NCI-H526 treated with DMSO at 0.1 percent for 48 hours (cell line): Measurements from ENCODE around the gene CNOT4.
A peak's percentile ranks its signal among the peaks of the same experiment; 100 is the strongest.

Experiments used
- DNase-seq: peaks from one replicate; lab custom pipeline; 2025; lab: John Stamatoyannopoulos, UW

The CNOT4 gene

GRCh38 chr7:135509839-135510591, at the start of gene CNOT4:
TSS of gene CNOT4 (minus strand) at chr7:135510102. CDS start at chr7:135438331, 71,771 bp downstream.
- peak; percentile 96 for DNase-seq

- DNase-seq, result no peak
Measured at GRCh38 chr7:135558881-135559280, 49.0 kb upstream of the CNOT4 start.

GRCh38 chr7:135558337-135558767, 48.5 kb upstream of the CNOT4 start:
- DNase-seq, result peak; percentile 83

- peak; percentile 98 for DNase-seq
Measured at GRCh38 chr7:135557455-135558336, 47.8 kb upstream of the CNOT4 start, which contains the start of gene NUP205. TSS of gene NUP205 (plus strand) at chr7:135557917. CDS start at chr7:135557945, 28 bp downstream.

- DNase-seq, result no peak
Measured at GRCh38 chr7:135553346-135553745, 43.4 kb upstream of the CNOT4 start.

GRCh38 chr7:135552148-135552547, 42.2 kb upstream of the CNOT4 start:
- no peak for DNase-seq

GRCh38 chr7:135550196-135550595, 40.3 kb upstream of the CNOT4 start:
- DNase-seq, result no peak

- DNase-seq, result no peak
Measured at GRCh38 chr7:135541029-135541428, 31.1 kb upstream of the CNOT4 start.

- no peak for DNase-seq
Measured at GRCh38 chr7:135539629-135540028, 29.7 kb upstream of the CNOT4 start.

GRCh38 chr7:135538376-135538775, 28.5 kb upstream of the CNOT4 start:
- DNase-seq, result no peak

GRCh38 chr7:135537905-135538304, 28.0 kb upstream of the CNOT4 start:
- DNase-seq, result no peak

GRCh38 chr7:135537453-135537852, 27.6 kb upstream of the CNOT4 start:
- no peak for DNase-seq

GRCh38 chr7:135536150-135536549, 26.2 kb upstream of the CNOT4 start:
- DNase-seq, result no peak

GRCh38 chr7:135527025-135527424, 17.1 kb upstream of the CNOT4 start:
- no peak for DNase-seq

GRCh38 chr7:135525426-135525825, 15.5 kb upstream of the CNOT4 start:
- DNase-seq, result no peak

GRCh38 chr7:135523146-135523545, 13.2 kb upstream of the CNOT4 start:
- DNase-seq, result no peak

- no peak for DNase-seq
Measured at GRCh38 chr7:135522509-135522908, 12.6 kb upstream of the CNOT4 start.

GRCh38 chr7:135519871-135520270, 10.0 kb upstream of the CNOT4 start:
- DNase-seq, result no peak

- no peak for DNase-seq
Measured at GRCh38 chr7:135519233-135519688, 9.4 kb upstream of the CNOT4 start.

- DNase-seq, result no peak
Measured at GRCh38 chr7:135518748-135519147, 8.8 kb upstream of the CNOT4 start.

- DNase-seq, result no peak
Measured at GRCh38 chr7:135517060-135517459, 7.2 kb upstream of the CNOT4 start.

GRCh38 chr7:135514856-135515255, 5.0 kb upstream of the CNOT4 start:
- DNase-seq, result no peak
